ENCODE data around the gene ZSWIM8.

The ZSWIM8 gene

GRCh38 chr10:73812657-73813056 lies 27.3 kb downstream of the ZSWIM8 start:
- in situ Hi-C loops (cut with MboI; ENCODE audit: low sequenced_read_pairs) = loop anchor here (25.0 kb wide), 1 partner anchor 100 kb away; no protein-coding TSS in a partner anchor

GRCh38 chr10:73813333-73813732 lies 27.9 kb downstream of the ZSWIM8 start:
- in situ Hi-C loops (cut with MboI; ENCODE audit: low sequenced_read_pairs) = loop anchor here (25.0 kb wide), 1 partner anchor 101 kb away; no protein-coding TSS in a partner anchor

- in situ Hi-C loops (cut with MboI; ENCODE audit: low sequenced_read_pairs) = loop anchor here (25.0 kb wide), 1 partner anchor 102 kb away; no protein-coding TSS in a partner anchor
Observed at GRCh38 chr10:73814276-73814895, 29.0 kb downstream of the ZSWIM8 start.

GRCh38 chr10:73814896-73815718 lies 29.7 kb downstream of the ZSWIM8 start:
- in situ Hi-C loops (cut with MboI; ENCODE audit: low sequenced_read_pairs) = loop anchor here (25.0 kb wide), 1 partner anchor 103 kb away; no protein-coding TSS in a partner anchor

- in situ Hi-C loops (cut with MboI; ENCODE audit: low sequenced_read_pairs) = loop anchor here (25.0 kb wide), 1 partner anchor 103 kb away; no protein-coding TSS in a partner anchor
Observed at GRCh38 chr10:73815719-73816030, 30.3 kb downstream of the ZSWIM8 start.

- in situ Hi-C loops (cut with MboI; ENCODE audit: low sequenced_read_pairs) = loop anchor here (25.0 kb wide), 1 partner anchor 105 kb away; no protein-coding TSS in a partner anchor
Observed at GRCh38 chr10:73816917-73817729, 31.7 kb downstream of the ZSWIM8 start.

- in situ Hi-C loops (cut with MboI; ENCODE audit: low sequenced_read_pairs) = loop anchor here (25.0 kb wide), 1 partner anchor 106 kb away; no protein-coding TSS in a partner anchor
Observed at GRCh38 chr10:73817826-73818225, 32.4 kb downstream of the ZSWIM8 start.

GRCh38 chr10:73818402-73818801 lies 33.0 kb downstream of the ZSWIM8 start:
- in situ Hi-C loops (cut with MboI; ENCODE audit: low sequenced_read_pairs) = loop anchor here (25.0 kb wide), 1 partner anchor 106 kb away; no protein-coding TSS in a partner anchor

GRCh38 chr10:73819081-73819480 lies 33.7 kb downstream of the ZSWIM8 start:
- in situ Hi-C loops (cut with MboI; ENCODE audit: low sequenced_read_pairs) = loop anchor here (25.0 kb wide), 1 partner anchor 107 kb away; no protein-coding TSS in a partner anchor

- in situ Hi-C loops (cut with MboI; ENCODE audit: low sequenced_read_pairs) = loop anchor here (25.0 kb wide), 1 partner anchor 107 kb away; no protein-coding TSS in a partner anchor
Observed at GRCh38 chr10:73819513-73820093, 34.2 kb downstream of the ZSWIM8 start.

GRCh38 chr10:73823391-73823790 lies 38.0 kb downstream of the ZSWIM8 start:
- in situ Hi-C loops (cut with MboI; ENCODE audit: low sequenced_read_pairs) = loop anchor here (25.0 kb wide), 1 partner anchor 111 kb away; no protein-coding TSS in a partner anchor

GRCh38 chr10:73824146-73824725 lies 38.8 kb downstream of the ZSWIM8 start:
- in situ Hi-C loops (cut with MboI; ENCODE audit: low sequenced_read_pairs) = loop anchor here (25.0 kb wide), 1 partner anchor 112 kb away; no protein-coding TSS in a partner anchor

- in situ Hi-C loops (cut with MboI; ENCODE audit: low sequenced_read_pairs) = loop anchor here (25.0 kb wide), 1 partner anchor 290 kb away; no protein-coding TSS in a partner anchor
Observed at GRCh38 chr10:73827346-73828089, 42.1 kb downstream of the ZSWIM8 start.

GRCh38 chr10:73828161-73828560 lies 42.8 kb downstream of the ZSWIM8 start:
- in situ Hi-C loops (cut with MboI; ENCODE audit: low sequenced_read_pairs) = loop anchor here (25.0 kb wide), 1 partner anchor 291 kb away; no protein-coding TSS in a partner anchor

GRCh38 chr10:73829090-73829489 lies 43.7 kb downstream of the ZSWIM8 start:
- in situ Hi-C loops (cut with MboI; ENCODE audit: low sequenced_read_pairs) = loop anchor here (25.0 kb wide), 1 partner anchor 292 kb away; no protein-coding TSS in a partner anchor

GRCh38 chr10:73836427-73836980 lies 51.1 kb downstream of the ZSWIM8 start:
- in situ Hi-C loops (cut with MboI; ENCODE audit: low sequenced_read_pairs) = loop anchor here (25.0 kb wide), 1 partner anchor 299 kb away; no protein-coding TSS in a partner anchor

GRCh38 chr10:73837072-73837471 lies 51.7 kb downstream of the ZSWIM8 start:
- in situ Hi-C loops (cut with MboI; ENCODE audit: low sequenced_read_pairs) = loop anchor here (25.0 kb wide), 1 partner anchor 300 kb away; no protein-coding TSS in a partner anchor

GRCh38 chr10:73838008-73838567 lies 52.7 kb downstream of the ZSWIM8 start:
- in situ Hi-C loops (cut with MboI; ENCODE audit: low sequenced_read_pairs) = loop anchor here (25.0 kb wide), 1 partner anchor 301 kb away; no protein-coding TSS in a partner anchor

Measured in HL-60/S4 (cell line).